ENCODE measurements around the gene TMEM130.

TMEM130 gene

DNA sequence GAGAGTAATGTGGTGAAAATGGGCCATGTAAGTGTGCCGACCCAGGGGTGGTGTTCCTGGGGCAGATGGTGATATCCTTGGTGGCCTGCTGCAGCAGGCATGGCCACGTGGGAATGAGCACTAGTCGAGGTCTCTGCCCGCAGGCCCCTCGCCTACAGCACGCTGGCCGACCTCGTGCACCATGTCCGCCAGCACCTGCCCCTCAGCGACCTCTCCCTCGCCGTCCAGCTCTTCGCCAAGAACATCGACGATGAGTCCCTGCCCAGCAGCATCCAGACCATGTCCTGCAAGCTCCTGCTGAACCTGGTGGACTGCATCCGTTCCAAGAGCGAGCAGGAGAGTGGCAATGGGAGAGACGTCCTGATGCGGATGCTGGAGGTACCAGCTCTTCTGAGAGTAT is 38.8 kb upstream of the TMEM130 start:
- H4K20me1 ChIP-seq (ENCODE audit: insufficient read depth, low read length), result no peaks in the 10 kb centered on the region
- no peak for DNase-seq
- no peak for TF ChIP-seq EZH2phosphoT487 (IDR thresholded peaks at IDR 0.05; ENCODE audit: low read length)
- TF ChIP-seq EZH2 (optimal IDR thresholded peaks at IDR 0.05; ENCODE audit: low read depth, low read length), result no peak
- TF ChIP-seq, protein P1, sequence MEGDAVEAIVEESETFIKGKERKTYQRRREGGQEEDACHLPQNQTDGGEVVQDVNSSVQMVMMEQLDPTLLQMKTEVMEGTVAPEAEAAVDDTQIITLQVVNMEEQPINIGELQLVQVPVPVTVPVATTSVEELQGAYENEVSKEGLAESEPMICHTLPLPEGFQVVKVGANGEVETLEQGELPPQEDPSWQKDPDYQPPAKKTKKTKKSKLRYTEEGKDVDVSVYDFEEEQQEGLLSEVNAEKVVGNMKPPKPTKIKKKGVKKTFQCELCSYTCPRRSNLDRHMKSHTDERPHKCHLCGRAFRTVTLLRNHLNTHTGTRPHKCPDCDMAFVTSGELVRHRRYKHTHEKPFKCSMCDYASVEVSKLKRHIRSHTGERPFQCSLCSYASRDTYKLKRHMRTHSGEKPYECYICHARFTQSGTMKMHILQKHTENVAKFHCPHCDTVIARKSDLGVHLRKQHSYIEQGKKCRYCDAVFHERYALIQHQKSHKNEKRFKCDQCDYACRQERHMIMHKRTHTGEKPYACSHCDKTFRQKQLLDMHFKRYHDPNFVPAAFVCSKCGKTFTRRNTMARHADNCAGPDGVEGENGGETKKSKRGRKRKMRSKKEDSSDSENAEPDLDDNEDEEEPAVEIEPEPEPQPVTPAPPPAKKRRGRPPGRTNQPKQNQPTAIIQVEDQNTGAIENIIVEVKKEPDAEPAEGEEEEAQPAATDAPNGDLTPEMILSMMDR (IDR thresholded peaks at IDR 0.05; ENCODE audit: low read length), result no peak

DNA sequence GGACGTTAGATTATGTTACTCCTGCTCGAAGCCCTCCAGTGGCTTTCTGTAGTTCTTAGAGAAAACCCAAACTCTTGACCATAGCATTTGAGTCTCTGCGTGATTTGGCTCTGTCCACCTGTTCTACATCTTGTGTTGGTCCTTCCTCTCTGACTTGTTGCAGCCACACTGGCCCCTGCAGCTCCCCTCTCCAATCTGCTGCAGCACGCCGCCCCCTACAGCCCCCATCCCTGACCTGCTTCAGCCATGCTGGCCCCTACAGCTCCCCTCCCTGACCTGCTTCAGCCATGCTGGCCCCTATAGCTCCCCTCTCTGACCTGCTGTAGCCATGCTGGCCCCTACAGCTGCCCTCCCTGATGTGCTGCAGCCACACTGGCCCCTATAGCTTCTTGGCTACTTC is 37.8 kb upstream of the TMEM130 start:
- H3K4me3 ChIP-seq (ENCODE audit: low read length), result no peak overlapping the region
- no peaks in the 10 kb centered on the region for H3K27me3 ChIP-seq (replicated peaks; ENCODE audit: insufficient read depth, low read length)
- no peaks in the 10 kb centered on the region for H3F3A ChIP-seq (ENCODE audit: insufficient read depth, low read length)
- no peak overlapping the region for H3K9ac ChIP-seq (ENCODE audit: low read length)
- H3K36me3 ChIP-seq (replicated peaks; ENCODE audit: insufficient read depth, low read length), result peaks cover 21% of the 10 kb centered on the region
- TF ChIP-seq EZH2phosphoT487 (IDR thresholded peaks at IDR 0.05; ENCODE audit: low read length) (no peak), EZH2 (optimal IDR thresholded peaks at IDR 0.05; ENCODE audit: low read depth, low read length) (no peak)
- TF ChIP-seq, protein P1 (IDR thresholded peaks at IDR 0.05; ENCODE audit: low read length), result no peak
- DNase-seq, result no peak
- H3K4me2 ChIP-seq (ENCODE audit: low read depth, low read length), result no peak overlapping the region
- no peak overlapping the region for H2AFZ ChIP-seq (ENCODE audit: low read length)
- H4K20me1 ChIP-seq (ENCODE audit: insufficient read depth, low read length), result no peaks in the 10 kb centered on the region
- no peaks in the 10 kb centered on the region for H3K9me2 ChIP-seq (replicated peaks; ENCODE audit: insufficient read depth, low read length)
- no peak overlapping the region for H3K27ac ChIP-seq (ENCODE audit: low read length)
- no peaks in the 10 kb centered on the region for H3K4me1 ChIP-seq (ENCODE audit: low read length)
- no peaks in the 10 kb centered on the region for H3K9me3 ChIP-seq (replicated peaks; ENCODE audit: insufficient read depth, low read length)
- H3K79me2 ChIP-seq (ENCODE audit: low read length), result peaks cover 3% of the 10 kb centered on the region; the same call in 1 of the 2 replicates

More for the DNA sequence above, 38.8 kb upstream of the TMEM130 start:
- Histone ChIP-seq H3K27ac (ENCODE audit: low read length) (no peak overlapping the region), H3K9ac (ENCODE audit: low read length) (no peak overlapping the region), H3K36me3 (replicated peaks; ENCODE audit: insufficient read depth, low read length) (peaks cover 21% of the 10 kb centered on the region), H3K9me3 (replicated peaks; ENCODE audit: insufficient read depth, low read length) (no peaks in the 10 kb centered on the region), H3K4me3 (ENCODE audit: low read length) (no peak overlapping the region), H3K9me2 (replicated peaks; ENCODE audit: insufficient read depth, low read length) (no peaks in the 10 kb centered on the region), H3K4me1 (ENCODE audit: low read length) (no peaks in the 10 kb centered on the region), H3K27me3 (replicated peaks; ENCODE audit: insufficient read depth, low read length) (no peaks in the 10 kb centered on the region), H3K79me2 (ENCODE audit: low read length) (peaks cover 3% of the 10 kb centered on the region; the same call in 1 of the 2 replicates), H3F3A (ENCODE audit: insufficient read depth, low read length) (no peaks in the 10 kb centered on the region), H2AFZ (ENCODE audit: low read length) (no peak overlapping the region), H3K4me2 (ENCODE audit: low read depth, low read length) (no peak overlapping the region)

DNA sequence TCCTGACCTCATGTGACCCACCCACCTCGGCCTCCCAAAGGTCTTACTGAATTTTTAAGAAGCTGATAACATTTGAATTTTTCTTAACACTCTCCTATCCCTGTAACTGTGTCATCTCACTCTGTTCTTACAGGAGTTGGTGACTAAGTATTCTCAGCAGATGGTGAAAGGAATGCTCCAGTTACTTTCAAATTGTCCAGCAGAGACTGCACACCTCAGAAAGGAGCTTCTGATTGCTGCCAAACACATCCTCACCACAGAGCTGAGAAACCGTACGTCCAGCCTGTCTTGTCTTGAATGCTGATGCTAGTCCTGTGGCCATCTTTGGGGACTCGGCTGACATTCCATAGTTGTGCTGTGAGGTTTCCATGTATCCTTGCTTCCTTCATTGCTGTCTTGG is 33.4 kb upstream of the TMEM130 start:
- Histone ChIP-seq H3K4me3 (ENCODE audit: low read length) (no peak overlapping the region), H3K4me2 (ENCODE audit: low read depth, low read length) (no peak overlapping the region), H3F3A (ENCODE audit: insufficient read depth, low read length) (no peaks in the 10 kb centered on the region), H3K27me3 (replicated peaks; ENCODE audit: insufficient read depth, low read length) (no peaks in the 10 kb centered on the region), H3K9me3 (replicated peaks; ENCODE audit: insufficient read depth, low read length) (no peaks in the 10 kb centered on the region), H3K4me1 (ENCODE audit: low read length) (no peaks in the 10 kb centered on the region), H3K27ac (ENCODE audit: low read length) (no peak overlapping the region), H3K9ac (ENCODE audit: low read length) (no peak overlapping the region), H3K36me3 (replicated peaks; ENCODE audit: insufficient read depth, low read length) (peaks cover 27% of the 10 kb centered on the region), H2AFZ (ENCODE audit: low read length) (no peak overlapping the region), H3K79me2 (ENCODE audit: low read length) (0 out of 2 replicates have a peak, but pooled peaks cover under 1% of the 10 kb centered on the region), H4K20me1 (ENCODE audit: insufficient read depth, low read length) (no peaks in the 10 kb centered on the region), H3K9me2 (replicated peaks; ENCODE audit: insufficient read depth, low read length) (no peaks in the 10 kb centered on the region)
- TF ChIP-seq EZH2phosphoT487 (IDR thresholded peaks at IDR 0.05; ENCODE audit: low read length) (no peak), EZH2 (optimal IDR thresholded peaks at IDR 0.05; ENCODE audit: low read depth, low read length) (no peak)
- TF ChIP-seq, protein P1 (IDR thresholded peaks at IDR 0.05; ENCODE audit: low read length), result no peak
- no peak for DNase-seq

All from MM.1S (cell line).